ENCODE results near the gene PTDSS2.

Gene PTDSS2

GRCh38 chr11:417652-418342 lies 32.3 kb upstream of the PTDSS2 start:
- Histone ChIP-seq H3K36me3 (no peaks in the 10 kb centered on the region), H3K4me3 (peak overlapping the region; percentile 36 to 50), H3K4me1 (peaks cover 0 to 18% (median 15%) of the 10 kb centered on the region in 4 donors), H3K9me3 (no peaks in the 10 kb centered on the region), H3K27me3 (peaks cover 0 to 72% of the 10 kb centered on the region in 2 donors), H3K27ac (no peak overlapping the region)
- DNase-seq: no peak
- intact Hi-C loops (cut with DNase I; ENCODE audit: low total_unique reads): no loop called here
- TF ChIP-seq CTCF (IDR thresholded peaks at IDR 0.05): no peak

- intact Hi-C loops (cut with DNase I; ENCODE audit: low total_unique reads): no loop called here
- H3K36me3 ChIP-seq: no peaks in the 10 kb centered on the region
- no peaks in the 10 kb centered on the region for H3K9me3 ChIP-seq
- no peak for TF ChIP-seq CTCF (IDR thresholded peaks at IDR 0.05)
- H3K27me3 ChIP-seq: peaks cover 0 to 77% of the 10 kb centered on the region in 2 donors
- no peak overlapping the region for H3K4me3 ChIP-seq
- no peak for DNase-seq
- H3K4me1 ChIP-seq: peaks cover 0 to 18% (median 15%) of the 10 kb centered on the region in 4 donors
- H3K27ac ChIP-seq: no peak overlapping the region
Observed at GRCh38 chr11:418343-419247, 31.5 kb upstream of the PTDSS2 start.

GRCh38 chr11:419248-420005 lies 30.7 kb upstream of the PTDSS2 start:
- TF ChIP-seq CTCF (IDR thresholded peaks at IDR 0.05): no peak
- Histone ChIP-seq H3K36me3 (no peaks in the 10 kb centered on the region), H3K4me1 (peaks cover 0 to 18% (median 15%) of the 10 kb centered on the region in 4 donors), H3K9me3 (no peaks in the 10 kb centered on the region), H3K4me3 (no peak overlapping the region), H3K27me3 (peaks cover 0 to 79% of the 10 kb centered on the region in 2 donors), H3K27ac (no peak overlapping the region)
- DNase-seq: no peak
- intact Hi-C loops (cut with DNase I; ENCODE audit: low total_unique reads): no loop called here

GRCh38 chr11:420054-420910 lies 29.8 kb upstream of the PTDSS2 start:
- Histone ChIP-seq H3K27me3 (peaks cover 0 to 72% of the 10 kb centered on the region in 2 donors), H3K4me3 (no peak overlapping the region), H3K36me3 (no peaks in the 10 kb centered on the region), H3K27ac (no peak overlapping the region), H3K4me1 (peaks cover 0 to 18% (median 15%) of the 10 kb centered on the region in 4 donors), H3K9me3 (no peaks in the 10 kb centered on the region)
- intact Hi-C loops (cut with DNase I; ENCODE audit: low total_unique reads): no loop called here
- TF ChIP-seq CTCF (IDR thresholded peaks at IDR 0.05): no peak
- peak in 1 of 2 donors; percentile 12 for DNase-seq

GRCh38 chr11:420911-421321 lies 29.2 kb upstream of the PTDSS2 start:
- no peaks in the 10 kb centered on the region for H3K9me3 ChIP-seq
- no peak for TF ChIP-seq CTCF (IDR thresholded peaks at IDR 0.05)
- peaks cover 0 to 17% (median 13%) of the 10 kb centered on the region in 4 donors for H3K4me1 ChIP-seq
- peak in 1 of 2 donors; percentile 17 for DNase-seq
- no peak overlapping the region for H3K4me3 ChIP-seq
- H3K36me3 ChIP-seq: no peaks in the 10 kb centered on the region
- no peak overlapping the region for H3K27ac ChIP-seq
- peaks cover 0 to 65% of the 10 kb centered on the region in 2 donors for H3K27me3 ChIP-seq
- intact Hi-C loops (cut with DNase I; ENCODE audit: low total_unique reads): no loop called here

Data from tibial artery (tissue), 4 donors.